DOHH2 (cell line): Measurements from ENCODE around the gene DENND4C.
"Not testable (repeated sequence)": the region's sequence is repeated elsewhere in the genome, so short reads cannot be mapped to it uniquely, and the experiment has no call there.

ENCODE experiments used
- H3F3A ChIP-seq: fragments of 200-600 bp; sonication (generic), shearing (Covaris generic); 2 replicates; pipeline ENCODE4 v1.6.0; 2016; ENCODE audit warnings: antibody characterized with exemption, mild to moderate bottlenecking; ENCODE audit not compliant: control insufficient read depth, insufficient read depth
- H3K27ac ChIP-seq: fragments of 200-600 bp; sonication (generic); 2 replicates; pipeline ENCODE4 v1.5.1; 2014; ENCODE audit warnings: low read depth, mild to moderate bottlenecking, low read length, moderate library complexity
- H3K27me3 ChIP-seq: fragments of 200-600 bp; sonication (generic); 2 replicates; pipeline ENCODE4 v1.6.1; 2014; ENCODE audit warnings: mild to moderate bottlenecking, low read length, mixed read lengths; ENCODE audit not compliant: control insufficient read depth
- H3K36me3 ChIP-seq: fragments of 200-600 bp; sonication (generic); 2 replicates; pipeline ENCODE4 v1.6.1; 2014; ENCODE audit warnings: mild to moderate bottlenecking, low read length, moderate library complexity, mixed read lengths; ENCODE audit not compliant: control insufficient read depth
- H3K4me1 ChIP-seq: fragments of 200-600 bp; sonication (generic); 2 replicates; pipeline ENCODE4 v1.6.1; 2014; ENCODE audit warnings: mild to moderate bottlenecking, low read length, mixed read lengths; ENCODE audit not compliant: control insufficient read depth
- H3K4me2 ChIP-seq: fragments of 200-600 bp; sonication (generic); 2 replicates; pipeline ENCODE4 v1.6.0; 2014; ENCODE audit warnings: mild to moderate bottlenecking, low read length, moderate library complexity
- H3K4me3 ChIP-seq: fragments of 200-600 bp; sonication (generic); 2 replicates; pipeline ENCODE4 v1.5.1; 2014; ENCODE audit warnings: mild to moderate bottlenecking, low read length, mixed read lengths
- H3K79me2 ChIP-seq: fragments of 200-600 bp; sonication (generic); 2 replicates; pipeline ENCODE4 v1.6.1; 2014; ENCODE audit warnings: mild to moderate bottlenecking, low read length, mixed read lengths; ENCODE audit not compliant: control insufficient read depth
- H3K9me2 ChIP-seq: fragments of 200-600 bp; sonication (generic); replicated peaks from 2 replicates; pipeline ENCODE4 v1.6.1; 2014; ENCODE audit warnings: mild to moderate bottlenecking, low read length, mixed read lengths; ENCODE audit not compliant: control insufficient read depth
- H3K9me3 ChIP-seq: fragments of 200-600 bp; sonication (generic); 2 replicates; pipeline ENCODE4 v1.6.1; 2014; ENCODE audit warnings: antibody characterized with exemption, low read length, mixed read lengths; ENCODE audit not compliant: control insufficient read depth, insufficient read depth
- H4K20me1 ChIP-seq: fragments of 200-600 bp; sonication (generic); 2 replicates; pipeline ENCODE4 v1.6.0; 2014; ENCODE audit warnings: low read depth, mild to moderate bottlenecking, antibody characterized with exemption, low read length, moderate library complexity; ENCODE audit not compliant: control insufficient read depth, insufficient read depth
- CTCF ChIP-seq: fragments of 200-600 bp; sonication (generic); IDR thresholded peaks from one replicate; pipeline ENCODE4 v1.5.1; 2014; ENCODE audit warnings: antibody characterized with exemption, mild to moderate bottlenecking, low read depth, low read length; ENCODE audit not compliant: poor library complexity, severe bottlenecking
- EZH2phosphoT487 ChIP-seq: fragments of 200-600 bp; sonication (generic); IDR thresholded peaks from 2 replicates; pipeline ENCODE4 v1.6.1; 2017; ENCODE audit warnings: borderline replicate concordance, mild to moderate bottlenecking, antibody characterized with exemption, low read length, moderate library complexity, mixed read lengths

DENND4C gene

GRCh38 chr9:19243366-19244033, 13.0 kb downstream of the DENND4C start:
- Histone ChIP-seq H3K79me2 (peaks cover 76% of the 10 kb centered on the region), H3K9me3 (no peaks in the 10 kb centered on the region), H3K9me2 (no peaks in the 10 kb centered on the region), H3K36me3 (peaks cover 5% of the 10 kb centered on the region; the same call in 1 of the 2 replicates), H4K20me1 (no peaks in the 10 kb centered on the region), H3K27ac (no peak overlapping the region), H3K27me3 (no peaks in the 10 kb centered on the region), H3F3A (no peaks in the 10 kb centered on the region), H3K4me1 (no peaks in the 10 kb centered on the region), H3K4me3 (no peak overlapping the region), H3K4me2 (no peak overlapping the region)
- TF ChIP-seq CTCF (no peak), EZH2phosphoT487 (no peak)

- H4K20me1 ChIP-seq, result no peaks in the 10 kb centered on the region
- no peaks in the 10 kb centered on the region for H3K4me1 ChIP-seq
- H3K79me2 ChIP-seq, result peaks cover 69% of the 10 kb centered on the region
- no peaks in the 10 kb centered on the region for H3F3A ChIP-seq
- H3K9me3 ChIP-seq, result no peaks in the 10 kb centered on the region
- TF ChIP-seq EZH2phosphoT487, result no peak
- no peak for TF ChIP-seq CTCF
- H3K4me2 ChIP-seq, result no peak overlapping the region
- H3K9me2 ChIP-seq, result no peaks in the 10 kb centered on the region
- H3K27ac ChIP-seq, result no peak overlapping the region
- H3K4me3 ChIP-seq, result no peak overlapping the region
- H3K36me3 ChIP-seq, result no peaks in the 10 kb centered on the region
- no peaks in the 10 kb centered on the region for H3K27me3 ChIP-seq
Observed at GRCh38 chr9:19246891-19247290, 16.4 kb downstream of the DENND4C start.

- Histone ChIP-seq H3K4me3 (no peak overlapping the region), H3K4me2 (no peak overlapping the region), H3K79me2 (peaks cover 66% of the 10 kb centered on the region), H3K27ac (no peak overlapping the region), H3K4me1 (no peaks in the 10 kb centered on the region), H3K36me3 (no peaks in the 10 kb centered on the region), H3F3A (no peaks in the 10 kb centered on the region), H3K9me2 (no peaks in the 10 kb centered on the region), H3K27me3 (no peaks in the 10 kb centered on the region), H3K9me3 (no peaks in the 10 kb centered on the region), H4K20me1 (no peaks in the 10 kb centered on the region)
- TF ChIP-seq EZH2phosphoT487, result no peak
- no peak for TF ChIP-seq CTCF
Observed at GRCh38 chr9:19247420-19247819, 16.9 kb downstream of the DENND4C start.

- H3K27me3 ChIP-seq, H3F3A ChIP-seq, H3K4me1 ChIP-seq, H3K9me3 ChIP-seq, H3K4me3 ChIP-seq, H3K9me2 ChIP-seq, H3K27ac ChIP-seq, H3K4me2 ChIP-seq, H3K36me3 ChIP-seq, H4K20me1 ChIP-seq: not testable (repeated sequence)
- H3K79me2 ChIP-seq, result peaks cover 61% of the 10 kb centered on the region
Observed at GRCh38 chr9:19250346-19250745, 19.9 kb downstream of the DENND4C start.

GRCh38 chr9:19251203-19251602, 20.7 kb downstream of the DENND4C start:
- H3K27me3 ChIP-seq, H3F3A ChIP-seq, H3K9me3 ChIP-seq, H3K27ac ChIP-seq, H3K4me1 ChIP-seq, H3K36me3 ChIP-seq, H3K9me2 ChIP-seq, H4K20me1 ChIP-seq, H3K4me3 ChIP-seq, H3K4me2 ChIP-seq: not testable (repeated sequence)
- H3K79me2 ChIP-seq, result peaks cover 65% of the 10 kb centered on the region

GRCh38 chr9:19251622-19252021, 21.1 kb downstream of the DENND4C start:
- H3K4me1 ChIP-seq, H3K27me3 ChIP-seq, H3K4me2 ChIP-seq, H3K27ac ChIP-seq, H3K9me3 ChIP-seq, H3K36me3 ChIP-seq, H3K4me3 ChIP-seq, H3K9me2 ChIP-seq, H3F3A ChIP-seq, H4K20me1 ChIP-seq: not testable (repeated sequence)
- peaks cover 64% of the 10 kb centered on the region for H3K79me2 ChIP-seq
